Measurements from ENCODE around the gene SLBP.

SLBP gene

DNA sequence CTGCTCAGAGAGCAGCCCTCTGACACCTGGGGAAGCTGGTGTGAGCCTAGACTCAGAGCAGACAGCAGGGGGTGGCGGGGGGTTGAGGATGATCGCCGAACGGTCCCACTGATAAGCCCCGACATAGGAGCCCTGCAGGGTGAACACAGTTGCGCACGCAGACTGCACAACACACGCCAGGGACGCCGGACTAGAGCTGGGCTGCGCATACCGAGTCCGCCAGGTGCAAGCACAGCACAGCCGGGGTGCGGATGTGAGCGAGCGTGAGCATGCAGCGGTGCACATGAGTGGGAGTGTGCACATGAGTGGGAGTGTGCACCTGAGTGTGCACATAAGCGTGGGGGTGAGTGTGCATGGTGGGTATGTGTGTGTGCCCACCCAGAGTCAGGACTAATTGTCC, 64.7 kb downstream of the SLBP start:
- DNase-seq, result no peak

DNA sequence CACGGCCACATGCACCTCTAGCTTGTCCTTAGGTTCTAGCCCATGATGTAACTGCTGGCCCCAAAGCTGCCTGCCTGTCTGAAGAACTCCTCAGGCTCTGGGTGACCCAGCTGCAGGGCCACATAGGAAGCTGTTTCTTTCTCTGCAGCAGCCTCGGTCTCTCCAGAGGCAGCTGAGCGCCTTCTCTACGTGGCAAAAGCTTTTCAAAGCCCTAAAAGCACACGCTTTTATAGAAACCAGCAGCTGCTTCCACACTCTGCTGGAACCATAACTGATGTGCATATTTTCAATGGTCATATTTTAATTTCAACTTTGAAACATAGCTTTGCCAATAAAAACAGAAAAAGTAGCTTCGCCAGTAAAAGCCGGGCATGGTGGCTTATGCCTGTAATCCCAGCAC, 65.4 kb downstream of the SLBP start:
- no peak for DNase-seq

DNA sequence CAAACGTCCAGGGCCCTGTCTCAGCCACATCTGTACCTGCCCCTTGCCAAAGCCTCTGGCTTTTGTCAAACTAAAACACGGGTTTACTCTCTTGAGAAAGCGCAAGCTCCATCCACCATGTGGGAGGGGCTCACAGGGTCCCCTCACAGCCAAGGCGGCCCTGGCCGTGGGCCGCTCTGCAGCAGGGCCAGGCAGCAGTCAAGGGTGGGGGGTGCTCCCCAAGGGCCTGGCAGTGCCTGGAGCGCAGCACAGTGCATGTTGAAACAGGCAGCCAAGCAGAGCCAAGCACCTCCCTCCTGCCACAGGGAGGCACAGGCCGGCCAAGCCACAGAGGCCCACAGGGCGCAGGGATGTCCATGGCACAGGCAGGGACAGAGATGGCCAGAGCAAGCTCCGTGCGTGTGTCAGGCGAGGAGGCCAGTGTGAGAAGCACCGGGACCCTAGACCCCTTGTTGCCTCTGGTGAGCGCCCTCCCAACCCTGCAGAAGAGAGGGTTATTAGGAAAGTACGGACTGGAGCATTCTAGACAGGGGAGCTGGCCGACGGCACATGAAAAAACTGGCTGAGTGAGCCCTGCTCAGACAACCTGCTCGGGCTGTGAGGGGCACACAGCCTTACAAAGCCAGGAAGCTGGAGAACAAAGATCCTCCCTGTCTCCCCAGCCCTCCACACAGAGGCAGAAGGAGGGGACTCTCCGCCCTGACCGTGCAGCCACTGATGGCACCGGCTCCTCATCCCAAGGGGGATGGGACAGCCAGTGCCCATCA, 67.0 kb downstream of the SLBP start:
- DNase-seq, result no peak

DNA sequence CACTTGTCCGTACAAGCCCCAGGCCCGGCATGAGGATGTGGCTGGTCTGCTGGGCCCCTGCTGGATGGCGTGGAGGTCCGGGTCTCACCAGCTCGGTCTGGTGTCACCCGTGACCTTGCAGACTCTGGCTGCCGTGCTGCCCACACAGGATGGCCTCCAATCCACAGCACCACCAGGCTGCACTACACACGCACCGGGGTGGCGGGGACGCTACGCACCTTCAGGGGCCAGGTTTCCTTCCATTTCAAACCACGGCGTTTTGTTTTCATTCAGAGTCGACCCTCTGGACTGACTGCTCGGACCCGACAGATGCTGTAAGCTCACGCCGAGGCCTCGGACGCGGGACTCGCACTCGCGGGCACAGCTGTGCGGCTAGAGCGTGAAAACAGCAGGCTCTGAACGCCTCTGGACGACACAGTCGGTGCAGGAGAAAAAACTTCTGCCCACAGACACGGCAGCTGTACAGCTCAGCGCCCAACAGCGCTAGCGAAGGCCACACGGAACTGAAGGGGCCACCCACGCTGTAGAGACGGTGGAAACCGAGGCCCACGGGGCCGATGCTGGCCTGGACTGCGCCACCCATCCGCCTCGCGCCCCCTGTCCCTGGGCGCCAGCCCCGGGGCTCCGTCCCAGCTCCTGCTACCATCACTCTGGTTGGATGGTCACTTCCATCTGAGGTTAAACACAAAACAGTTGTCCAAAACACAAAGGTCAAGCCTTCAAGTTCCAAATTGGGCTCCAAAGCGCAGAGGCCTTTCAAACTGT, 68.0 kb downstream of the SLBP start:
- no peak for DNase-seq

All from GF-D8 (cell line).